Stimulated activated CD8-positive, alpha-beta memory T cell treated with anti-CD3 and anti-CD28 coated beads, Interleukin-7, amount 100 ng/mL, for 4 hours (primary cell): ENCODE measurements around the gene GSTM2.

Experiments
- DNase-seq, 2 donors: peaks; one replicate each; pipeline ENCODE4 v3.0.0-alpha.2; 2020; ENCODE audit warnings: low read depth in 2 of 2

GSTM2 gene

GRCh38 chr1:109629372-109630030, 38.4 kb upstream of the GSTM2 start:
- DNase-seq: no peak

- DNase-seq: no peak
Observed at GRCh38 chr1:109630081-109630897, 37.6 kb upstream of the GSTM2 start.

GRCh38 chr1:109630898-109631512, 36.9 kb upstream of the GSTM2 start:
- DNase-seq: no peak

- no peak for DNase-seq
Observed at GRCh38 chr1:109631513-109632505, 36.0 kb upstream of the GSTM2 start.

- DNase-seq: no peak
Observed at GRCh38 chr1:109632671-109633346, 35.0 kb upstream of the GSTM2 start.

GRCh38 chr1:109634292-109634691, 33.6 kb upstream of the GSTM2 start:
- no peak for DNase-seq

- DNase-seq: no peak
Observed at GRCh38 chr1:109634771-109635750, 32.8 kb upstream of the GSTM2 start.

GRCh38 chr1:109635862-109636200, 32.0 kb upstream of the GSTM2 start:
- no peak for DNase-seq

- DNase-seq: no peak
Observed at GRCh38 chr1:109636201-109636952, 31.5 kb upstream of the GSTM2 start.

GRCh38 chr1:109637446-109637845, 30.4 kb upstream of the GSTM2 start:
- no peak for DNase-seq

GRCh38 chr1:109639063-109639840, 28.6 kb upstream of the GSTM2 start:
- no peak for DNase-seq

GRCh38 chr1:109639841-109640184, 28.0 kb upstream of the GSTM2 start:
- DNase-seq: no peak

- peak; percentile 69 to 81 for DNase-seq
Observed at GRCh38 chr1:109640285-109640865, 27.5 kb upstream of the GSTM2 start.

GRCh38 chr1:109641078-109641740, 26.6 kb upstream of the GSTM2 start:
- no peak for DNase-seq

GRCh38 chr1:109641861-109642260, 26.0 kb upstream of the GSTM2 start:
- no peak for DNase-seq

- no peak for DNase-seq
Observed at GRCh38 chr1:109642626-109643025, 25.2 kb upstream of the GSTM2 start.

- peak; percentile 73 to 75 for DNase-seq
Observed at GRCh38 chr1:109643385-109644230, 24.2 kb upstream of the GSTM2 start.
